ENCODE data around the gene TMED7.
"Not testable (repeated sequence)": the region's sequence is repeated elsewhere in the genome, so short reads cannot be mapped to it uniquely, and the experiment has no call there.

Gene TMED7

GRCh38 chr5:115625579-115626444 is at the start of gene TMED7:
TMED7 (minus strand) TSS chr5:115626036; CDS start chr5:115625792, 244 bp downstream.
- H3K27ac Mint-ChIP-seq, result no peak within 1 kb of the TSS
- no peaks in the 10 kb centered on the region for H3K27me3 Mint-ChIP-seq
- peaks cover 29% of the 10 kb centered on the region for H3K4me1 Mint-ChIP-seq (ENCODE audit: low read depth)
- H3K36me3 Mint-ChIP-seq, result no peaks in the 10 kb centered on the region
- no peak within 1 kb of the TSS for H3K4me3 Mint-ChIP-seq
- H3K9me3 Mint-ChIP-seq (ENCODE audit: low read depth), result no peaks in the 10 kb centered on the region

- H3K27me3 Mint-ChIP-seq; H3K4me3 Mint-ChIP-seq; H3K4me1 Mint-ChIP-seq (ENCODE audit: low read depth); H3K9me3 Mint-ChIP-seq (ENCODE audit: low read depth); H3K36me3 Mint-ChIP-seq; H3K27ac Mint-ChIP-seq: not testable (repeated sequence)
Observed at GRCh38 chr5:115674782-115675181, 48.9 kb upstream of the TMED7 start.

DNA sequence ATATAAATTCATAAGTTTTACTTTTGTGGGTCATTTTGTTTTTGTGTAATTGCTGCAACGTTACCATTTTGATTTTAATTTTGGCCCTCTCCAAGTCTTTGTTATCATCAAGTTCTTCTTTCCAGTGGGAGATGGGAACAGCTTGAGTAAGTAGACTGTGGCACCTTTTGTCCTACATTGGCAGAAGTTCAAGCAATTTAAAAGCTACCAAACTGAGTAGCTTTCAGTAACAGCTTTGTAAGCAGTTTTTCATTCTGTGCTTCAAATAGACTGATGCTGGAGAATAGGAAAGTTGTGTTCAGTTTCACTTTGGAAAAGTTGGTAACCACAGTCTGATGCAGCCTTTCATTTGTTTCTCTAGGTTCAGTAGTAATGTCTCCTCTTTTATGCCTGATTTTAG is 47.8 kb upstream of the TMED7 start:
- H3K4me3 Mint-ChIP-seq, result no peak overlapping the region
- H3K27me3 Mint-ChIP-seq, result peaks cover 5% of the 10 kb centered on the region
- peaks cover 6% of the 10 kb centered on the region for H3K9me3 Mint-ChIP-seq (ENCODE audit: low read depth)

GRCh38 chr5:115671939-115672338 is 46.1 kb upstream of the TMED7 start:
- Mint-ChIP-seq H3K36me3 (peaks cover 2% of the 10 kb centered on the region), H3K9me3 (ENCODE audit: low read depth) (peaks cover 16% of the 10 kb centered on the region), H3K4me3 (no peak overlapping the region)

More for the DNA sequence above, 47.8 kb upstream of the TMED7 start:
- H3K27ac Mint-ChIP-seq, result no peak overlapping the region
- H3K36me3 Mint-ChIP-seq, result no peaks in the 10 kb centered on the region
- no peaks in the 10 kb centered on the region for H3K4me1 Mint-ChIP-seq (ENCODE audit: low read depth)

GRCh38 chr5:115666023-115666422 is 40.2 kb upstream of the TMED7 start:
- Mint-ChIP-seq H3K4me3 (no peak overlapping the region), H3K36me3 (peaks cover 5% of the 10 kb centered on the region), H3K4me1 (ENCODE audit: low read depth) (no peaks in the 10 kb centered on the region), H3K27ac (no peak overlapping the region), H3K9me3 (ENCODE audit: low read depth) (peaks cover 25% of the 10 kb centered on the region), H3K27me3 (peaks cover 32% of the 10 kb centered on the region)

More at GRCh38 chr5:115671939-115672338, 46.1 kb upstream of the TMED7 start:
- H3K27me3 Mint-ChIP-seq, result peaks cover 10% of the 10 kb centered on the region
- no peak overlapping the region for H3K27ac Mint-ChIP-seq
- no peaks in the 10 kb centered on the region for H3K4me1 Mint-ChIP-seq (ENCODE audit: low read depth)

- H3K27ac Mint-ChIP-seq, result no peak overlapping the region
- no peak overlapping the region for H3K4me3 Mint-ChIP-seq
- H3K36me3 Mint-ChIP-seq, result peaks cover under 1% of the 10 kb centered on the region
- H3K27me3 Mint-ChIP-seq, result peaks cover 29% of the 10 kb centered on the region
- peaks cover 13% of the 10 kb centered on the region for H3K9me3 Mint-ChIP-seq (ENCODE audit: low read depth)
- H3K4me1 Mint-ChIP-seq (ENCODE audit: low read depth), result no peaks in the 10 kb centered on the region
Observed at GRCh38 chr5:115661563-115661962, 35.7 kb upstream of the TMED7 start.

GRCh38 chr5:115661101-115661500 is 35.3 kb upstream of the TMED7 start:
- Mint-ChIP-seq H3K4me3 (no peak overlapping the region), H3K9me3 (ENCODE audit: low read depth) (peaks cover 9% of the 10 kb centered on the region), H3K27me3 (peaks cover 25% of the 10 kb centered on the region), H3K4me1 (ENCODE audit: low read depth) (no peaks in the 10 kb centered on the region), H3K27ac (no peak overlapping the region), H3K36me3 (no peaks in the 10 kb centered on the region)

- peaks cover 13% of the 10 kb centered on the region for H3K27me3 Mint-ChIP-seq
- H3K4me3 Mint-ChIP-seq, result no peak overlapping the region
Observed at GRCh38 chr5:115657881-115658233, 32.0 kb upstream of the TMED7 start.

GRCh38 chr5:115657125-115657880 is 31.5 kb upstream of the TMED7 start:
- H3K4me1 Mint-ChIP-seq (ENCODE audit: low read depth), result no peaks in the 10 kb centered on the region
- H3K4me3 Mint-ChIP-seq, result no peak overlapping the region
- no peak overlapping the region for H3K27ac Mint-ChIP-seq
- H3K36me3 Mint-ChIP-seq, result no peaks in the 10 kb centered on the region
- H3K9me3 Mint-ChIP-seq (ENCODE audit: low read depth), result peaks cover 8% of the 10 kb centered on the region
- H3K27me3 Mint-ChIP-seq, result peaks cover 10% of the 10 kb centered on the region

More at GRCh38 chr5:115657881-115658233, 32.0 kb upstream of the TMED7 start:
- H3K9me3 Mint-ChIP-seq (ENCODE audit: low read depth), result peaks cover 8% of the 10 kb centered on the region
- no peaks in the 10 kb centered on the region for H3K36me3 Mint-ChIP-seq
- no peak overlapping the region for H3K27ac Mint-ChIP-seq
- no peaks in the 10 kb centered on the region for H3K4me1 Mint-ChIP-seq (ENCODE audit: low read depth)

- peaks cover 8% of the 10 kb centered on the region for H3K9me3 Mint-ChIP-seq (ENCODE audit: low read depth)
- H3K4me1 Mint-ChIP-seq (ENCODE audit: low read depth), result no peaks in the 10 kb centered on the region
- no peak overlapping the region for H3K27ac Mint-ChIP-seq
- H3K36me3 Mint-ChIP-seq, result no peaks in the 10 kb centered on the region
- peaks cover 9% of the 10 kb centered on the region for H3K27me3 Mint-ChIP-seq
- H3K4me3 Mint-ChIP-seq, result no peak overlapping the region
Observed at GRCh38 chr5:115656404-115656803, 30.6 kb upstream of the TMED7 start.

- H3K4me3 Mint-ChIP-seq, result no peak overlapping the region
- no peaks in the 10 kb centered on the region for H3K4me1 Mint-ChIP-seq (ENCODE audit: low read depth)
- H3K27me3 Mint-ChIP-seq, result peaks cover 9% of the 10 kb centered on the region
- no peak overlapping the region for H3K27ac Mint-ChIP-seq
- peaks cover 8% of the 10 kb centered on the region for H3K9me3 Mint-ChIP-seq (ENCODE audit: low read depth)
- H3K36me3 Mint-ChIP-seq, result no peaks in the 10 kb centered on the region
Observed at GRCh38 chr5:115655994-115656393, 30.2 kb upstream of the TMED7 start.

GRCh38 chr5:115649541-115649940 is 23.7 kb upstream of the TMED7 start:
- H3K4me1 Mint-ChIP-seq (ENCODE audit: low read depth), result no peaks in the 10 kb centered on the region
- no peak overlapping the region for H3K27ac Mint-ChIP-seq
- no peaks in the 10 kb centered on the region for H3K36me3 Mint-ChIP-seq
- peaks cover 7% of the 10 kb centered on the region for H3K27me3 Mint-ChIP-seq
- no peaks in the 10 kb centered on the region for H3K9me3 Mint-ChIP-seq (ENCODE audit: low read depth)
- H3K4me3 Mint-ChIP-seq, result no peak overlapping the region

GRCh38 chr5:115648056-115648455 is 22.2 kb upstream of the TMED7 start:
- H3K4me1 Mint-ChIP-seq (ENCODE audit: low read depth), result no peaks in the 10 kb centered on the region
- H3K27ac Mint-ChIP-seq, result no peak overlapping the region
- peaks cover 14% of the 10 kb centered on the region for H3K27me3 Mint-ChIP-seq
- no peak overlapping the region for H3K4me3 Mint-ChIP-seq
- no peaks in the 10 kb centered on the region for H3K9me3 Mint-ChIP-seq (ENCODE audit: low read depth)
- H3K36me3 Mint-ChIP-seq, result no peaks in the 10 kb centered on the region

GRCh38 chr5:115645386-115645785 is 19.6 kb upstream of the TMED7 start:
- not testable (repeated sequence) for H3K4me3 Mint-ChIP-seq; H3K9me3 Mint-ChIP-seq (ENCODE audit: low read depth); H3K27ac Mint-ChIP-seq; H3K4me1 Mint-ChIP-seq (ENCODE audit: low read depth); H3K36me3 Mint-ChIP-seq
- H3K27me3 Mint-ChIP-seq, result peaks cover 18% of the 10 kb centered on the region

DNA sequence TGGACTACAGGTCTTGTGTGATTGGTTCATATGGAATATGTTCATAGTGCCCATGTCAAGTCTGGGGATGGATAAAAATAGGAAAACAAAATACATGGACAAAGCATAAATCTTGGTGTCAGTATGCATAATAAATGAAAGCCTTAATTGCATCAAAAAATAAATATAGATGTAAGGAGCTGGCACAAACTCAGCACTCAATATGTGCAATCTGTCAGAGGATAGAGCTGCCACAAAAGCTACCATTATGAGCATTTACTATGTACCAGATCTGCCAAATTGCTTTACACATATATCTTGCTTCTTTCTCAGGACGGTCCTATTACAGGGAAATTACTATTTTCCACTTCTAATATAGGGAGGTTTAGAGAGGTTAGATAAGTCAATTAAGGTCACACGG is 18.2 kb upstream of the TMED7 start:
- Mint-ChIP-seq H3K36me3 (no peaks in the 10 kb centered on the region), H3K27ac (no peak overlapping the region), H3K4me3 (no peak overlapping the region), H3K4me1 (ENCODE audit: low read depth) (no peaks in the 10 kb centered on the region), H3K9me3 (ENCODE audit: low read depth) (no peaks in the 10 kb centered on the region), H3K27me3 (peaks cover 18% of the 10 kb centered on the region)
